SK-N-SH (cell line): ENCODE measurements around the gene ZNF467.

Source experiments
- CHD2 ChIP-seq: fragments of 150-350 bp; IDR thresholded peaks from 2 replicates; pipeline ENCODE4 v1.6.1; 2018; ENCODE audit warnings: low read length; ENCODE audit not compliant: partially characterized antibody
- JUND ChIP-seq: IDR thresholded peaks from 2 replicates; pipeline ENCODE4 v1.4.0; 2012
- RAD21 ChIP-seq: IDR thresholded peaks from 2 replicates; pipeline ENCODE4 v1.6.1; 2012; ENCODE audit warnings: mild to moderate bottlenecking, low read length
- RXRA ChIP-seq: IDR thresholded peaks from 2 replicates; pipeline ENCODE4 v1.4.0; 2012; ENCODE audit warnings: low read depth, mild to moderate bottlenecking, borderline replicate concordance
- SIN3A ChIP-seq: IDR thresholded peaks from 2 replicates; pipeline ENCODE4 v1.6.1; 2012; ENCODE audit warnings: low read depth, mild to moderate bottlenecking, low read length, moderate library complexity, borderline replicate concordance
- TAF1 ChIP-seq: IDR thresholded peaks from 2 replicates; pipeline ENCODE4 v1.6.1; 2012; ENCODE audit warnings: low read depth, mild to moderate bottlenecking, low read length, moderate library complexity, borderline replicate concordance
- TEAD4 ChIP-seq: IDR thresholded peaks from 2 replicates; pipeline ENCODE4 v1.4.0; 2012; ENCODE audit warnings: mild to moderate bottlenecking, borderline replicate concordance; ENCODE audit not compliant: insufficient read depth
- TF ChIP-seq, protein P1 (sequence below): IDR thresholded peaks from 2 replicates; pipeline ENCODE4 v1.6.1; 2012; ENCODE audit warnings: mild to moderate bottlenecking, low read depth, low read length, moderate library complexity
- TF ChIP-seq, protein P2 (sequence below): fragments of 200-600 bp; sonication (generic); IDR thresholded peaks from 2 replicates; pipeline ENCODE4 v1.6.1; 2017; ENCODE audit warnings: antibody characterized with exemption, mild to moderate bottlenecking, moderate library complexity

DNA sequence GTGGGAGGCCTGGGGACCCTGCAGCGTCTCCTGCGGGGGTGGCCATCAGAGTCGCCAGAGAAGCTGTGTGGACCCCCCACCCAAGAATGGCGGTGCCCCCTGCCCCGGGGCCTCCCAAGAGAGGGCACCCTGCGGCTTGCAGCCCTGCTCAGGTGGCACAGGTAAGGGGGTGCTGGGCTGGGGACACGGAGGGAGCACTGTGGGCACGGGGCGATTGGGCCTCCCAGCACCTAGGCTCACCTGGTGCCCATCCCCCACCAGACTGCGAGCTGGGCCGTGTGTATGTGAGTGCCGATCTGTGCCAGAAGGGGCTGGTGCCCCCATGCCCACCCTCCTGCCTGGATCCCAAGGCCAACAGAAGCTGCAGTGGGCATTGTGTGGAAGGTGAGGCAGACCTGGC is 29.6 kb upstream of the ZNF467 start:
- TF ChIP-seq TAF1 = no peak
- no peak for TF ChIP-seq SIN3A
- TF ChIP-seq RAD21 = no peak
- TF ChIP-seq, protein P1, sequence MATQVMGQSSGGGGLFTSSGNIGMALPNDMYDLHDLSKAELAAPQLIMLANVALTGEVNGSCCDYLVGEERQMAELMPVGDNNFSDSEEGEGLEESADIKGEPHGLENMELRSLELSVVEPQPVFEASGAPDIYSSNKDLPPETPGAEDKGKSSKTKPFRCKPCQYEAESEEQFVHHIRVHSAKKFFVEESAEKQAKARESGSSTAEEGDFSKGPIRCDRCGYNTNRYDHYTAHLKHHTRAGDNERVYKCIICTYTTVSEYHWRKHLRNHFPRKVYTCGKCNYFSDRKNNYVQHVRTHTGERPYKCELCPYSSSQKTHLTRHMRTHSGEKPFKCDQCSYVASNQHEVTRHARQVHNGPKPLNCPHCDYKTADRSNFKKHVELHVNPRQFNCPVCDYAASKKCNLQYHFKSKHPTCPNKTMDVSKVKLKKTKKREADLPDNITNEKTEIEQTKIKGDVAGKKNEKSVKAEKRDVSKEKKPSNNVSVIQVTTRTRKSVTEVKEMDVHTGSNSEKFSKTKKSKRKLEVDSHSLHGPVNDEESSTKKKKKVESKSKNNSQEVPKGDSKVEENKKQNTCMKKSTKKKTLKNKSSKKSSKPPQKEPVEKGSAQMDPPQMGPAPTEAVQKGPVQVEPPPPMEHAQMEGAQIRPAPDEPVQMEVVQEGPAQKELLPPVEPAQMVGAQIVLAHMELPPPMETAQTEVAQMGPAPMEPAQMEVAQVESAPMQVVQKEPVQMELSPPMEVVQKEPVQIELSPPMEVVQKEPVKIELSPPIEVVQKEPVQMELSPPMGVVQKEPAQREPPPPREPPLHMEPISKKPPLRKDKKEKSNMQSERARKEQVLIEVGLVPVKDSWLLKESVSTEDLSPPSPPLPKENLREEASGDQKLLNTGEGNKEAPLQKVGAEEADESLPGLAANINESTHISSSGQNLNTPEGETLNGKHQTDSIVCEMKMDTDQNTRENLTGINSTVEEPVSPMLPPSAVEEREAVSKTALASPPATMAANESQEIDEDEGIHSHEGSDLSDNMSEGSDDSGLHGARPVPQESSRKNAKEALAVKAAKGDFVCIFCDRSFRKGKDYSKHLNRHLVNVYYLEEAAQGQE = no peak
- TF ChIP-seq, protein P2, sequence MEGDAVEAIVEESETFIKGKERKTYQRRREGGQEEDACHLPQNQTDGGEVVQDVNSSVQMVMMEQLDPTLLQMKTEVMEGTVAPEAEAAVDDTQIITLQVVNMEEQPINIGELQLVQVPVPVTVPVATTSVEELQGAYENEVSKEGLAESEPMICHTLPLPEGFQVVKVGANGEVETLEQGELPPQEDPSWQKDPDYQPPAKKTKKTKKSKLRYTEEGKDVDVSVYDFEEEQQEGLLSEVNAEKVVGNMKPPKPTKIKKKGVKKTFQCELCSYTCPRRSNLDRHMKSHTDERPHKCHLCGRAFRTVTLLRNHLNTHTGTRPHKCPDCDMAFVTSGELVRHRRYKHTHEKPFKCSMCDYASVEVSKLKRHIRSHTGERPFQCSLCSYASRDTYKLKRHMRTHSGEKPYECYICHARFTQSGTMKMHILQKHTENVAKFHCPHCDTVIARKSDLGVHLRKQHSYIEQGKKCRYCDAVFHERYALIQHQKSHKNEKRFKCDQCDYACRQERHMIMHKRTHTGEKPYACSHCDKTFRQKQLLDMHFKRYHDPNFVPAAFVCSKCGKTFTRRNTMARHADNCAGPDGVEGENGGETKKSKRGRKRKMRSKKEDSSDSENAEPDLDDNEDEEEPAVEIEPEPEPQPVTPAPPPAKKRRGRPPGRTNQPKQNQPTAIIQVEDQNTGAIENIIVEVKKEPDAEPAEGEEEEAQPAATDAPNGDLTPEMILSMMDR = no peak
- no peak for TF ChIP-seq TEAD4
- TF ChIP-seq RXRA = no peak
- TF ChIP-seq JUND = no peak
- TF ChIP-seq CHD2 = no peak
